Body of pancreas (tissue), 4 donors: Measurements from ENCODE around the gene COL6A2. TPM values are rescaled to one million over a fixed set of nuclear protein-coding genes. Genes with fewer than 3 reads are reported as not detected.

Experiments
- ATAC-seq: fragments of 150-250 bp; one replicate; pipeline ENCODE4 v1.9.1; 2016
- DNase-seq, 4 donors: peaks; one replicate each; pipeline ENCODE4 v3.0.0-alpha.2; 2019
- H3K27ac ChIP-seq, 4 donors: fragments of 200-600 bp; sonication (generic); 1 replicate in 3 of 4; 2 replicates in 1 of 4; pipeline versions ENCODE4 v1.5.1 to v1.6.1; 2016 to 2019; ENCODE audit warnings: mild to moderate bottlenecking in 1 of 4, mixed read lengths in 1 of 4, moderate library complexity in 1 of 4
- H3K27me3 ChIP-seq, 2 donors: fragments of 200-600 bp; sonication (generic); one replicate each; pipeline ENCODE4 v1.6.0; 2016; ENCODE audit warnings: mild to moderate bottlenecking in 1 of 2
- H3K36me3 ChIP-seq, 2 donors: fragments of 200-600 bp; sonication (generic); replicated peaks in 1 of 2; 2 replicates each; pipeline ENCODE4 v1.5.1; 2016; ENCODE audit warnings: low read depth in 2 of 2; ENCODE audit not compliant: insufficient read depth in 1 of 2
- H3K4me1 ChIP-seq: fragments of 200-600 bp; sonication (generic); one replicate; pipeline ENCODE4 v1.6.0; 2016
- H3K4me3 ChIP-seq, 2 donors: fragments of 200-600 bp; sonication (generic); 1 replicate in 1 of 2; 2 replicates in 1 of 2; pipeline ENCODE4 v1.5.1; 2016 to 2019
- H3K9me3 ChIP-seq, 3 donors: fragments of 200-600 bp; sonication (generic); 1 replicate in 2 of 3; 2 replicates in 1 of 3; pipeline ENCODE4 v1.5.1; 2016
- CTCF ChIP-seq, 7 experiments: fragments of 450-650 bp in 4 of 7; fragments of 200-600 bp in 3 of 7; sonication (generic) in 3 of 7; IDR thresholded peaks; one replicate each; pipeline ENCODE4 v1.5.1; 2016 to 2019; ENCODE audit warnings: antibody characterized with exemption in 7 of 7
- POLR2A ChIP-seq, 3 donors: fragments of 450-650 bp; IDR thresholded peaks; one replicate each; pipeline ENCODE4 v1.6.1; 2016; ENCODE audit warnings: antibody characterized with exemption in 3 of 3, mild to moderate bottlenecking in 2 of 3
- WGBS, 2 donors: methylation state at CpG; one replicate each; pipeline ENCODE4 v1.1.5; 2017; 5-methylcytosine and 5-hydroxymethylcytosine counted together
- intact Hi-C: fragments of 100-400 bp; cut with DNase I; formaldehyde crosslinking; loops from one replicate; pipeline ENCODE4 v1.15.1; 2023
- total RNA-seq, 2 donors: library from RNA; depleted of rRNA; stranded (reverse); fragments of >200 nt; gene quantifications; one replicate each; pipeline ENCODE4 v1.1.0, GENCODE V29; 2016

Gene COL6A2
- total RNA-seq, 2 donors from 2014 or later, result 72.1 to 339 TPM

GRCh38 chr21:46054451-46054881 lies 43.4 kb upstream of the COL6A2 start:
- WGBS, 2 donors, result 71 to 73% methylated on average over 12 of the region's 12 CpGs
- no peak for ATAC-seq
- Histone ChIP-seq H3K4me1 (no peaks in the 10 kb centered on the region), H3K27me3 (no peaks in the 10 kb centered on the region), H3K36me3 (no peaks in the 10 kb centered on the region), H3K27ac (no peak overlapping the region), H3K4me3 (no peak overlapping the region), H3K9me3 (no peaks in the 10 kb centered on the region)
- intact Hi-C loops, result no loop called here
- DNase-seq, result no peak
- TF ChIP-seq CTCF (IDR thresholded peaks at IDR 0.05) (no peak), POLR2A (IDR thresholded peaks at IDR 0.05) (no peak)

GRCh38 chr21:46055863-46056281 lies 42.0 kb upstream of the COL6A2 start:
- Histone ChIP-seq H3K9me3 (no peaks in the 10 kb centered on the region), H3K4me1 (no peaks in the 10 kb centered on the region), H3K4me3 (no peak overlapping the region), H3K27me3 (no peaks in the 10 kb centered on the region), H3K27ac (peak overlapping the region in 2 of 4 donors; percentile 37 to 53), H3K36me3 (no peaks in the 10 kb centered on the region)
- peak; percentile 17 for ATAC-seq
- DNase-seq, result no peak
- 72 to 76% methylated on average over 18 to 23 of the region's 23 CpGs for WGBS, 2 donors
- intact Hi-C loops, result no loop called here
- TF ChIP-seq CTCF (IDR thresholded peaks at IDR 0.05), result no peak
- TF ChIP-seq POLR2A (IDR thresholded peaks at IDR 0.05), result no peak

GRCh38 chr21:46056450-46056903 lies 41.4 kb upstream of the COL6A2 start:
- Histone ChIP-seq H3K36me3 (no peaks in the 10 kb centered on the region), H3K4me3 (no peak overlapping the region), H3K4me1 (no peaks in the 10 kb centered on the region), H3K27ac (peak overlapping the region in 2 of 4 donors; percentile 37 to 53), H3K9me3 (no peaks in the 10 kb centered on the region), H3K27me3 (no peaks in the 10 kb centered on the region)
- ATAC-seq, result peak; percentile 55
- TF ChIP-seq POLR2A (IDR thresholded peaks at IDR 0.05) (no peak), CTCF (IDR thresholded peaks at IDR 0.05) (no peak)
- DNase-seq, result peak in 3 of 4 donors; percentile 35 to 49 (median 40)
- intact Hi-C loops, result no loop called here
- 40 to 53% methylated on average over 13 to 26 of the region's 26 CpGs for WGBS, 2 donors

- intact Hi-C loops, result no loop called here
- WGBS, 2 donors, result 43 to 58% methylated on average over 16 to 27 of the region's 27 CpGs
- ATAC-seq, result no peak
- Histone ChIP-seq H3K27ac (peak overlapping the region in 1 of 4 donors; percentile 53), H3K9me3 (no peaks in the 10 kb centered on the region), H3K4me3 (no peak overlapping the region), H3K4me1 (no peaks in the 10 kb centered on the region), H3K36me3 (no peaks in the 10 kb centered on the region), H3K27me3 (no peaks in the 10 kb centered on the region)
- no peak for TF ChIP-seq POLR2A (IDR thresholded peaks at IDR 0.05)
- DNase-seq, result no peak
These were observed 40.7 kb upstream of the COL6A2 start for GRCh38 chr21:46057111-46057709.

GRCh38 chr21:46057710-46058241 lies 40.1 kb upstream of the COL6A2 start:
- 64 to 86% methylated on average over 6 to 23 of the region's 23 CpGs for WGBS, 2 donors
- Histone ChIP-seq H3K4me1 (no peaks in the 10 kb centered on the region), H3K27me3 (no peaks in the 10 kb centered on the region), H3K4me3 (no peak overlapping the region), H3K9me3 (no peaks in the 10 kb centered on the region), H3K36me3 (no peaks in the 10 kb centered on the region), H3K27ac (no peak overlapping the region)
- ATAC-seq (no peak), DNase-seq (no peak)
- intact Hi-C loops, result no loop called here
- TF ChIP-seq CTCF (IDR thresholded peaks at IDR 0.05), result no peak
- TF ChIP-seq POLR2A (IDR thresholded peaks at IDR 0.05), result no peak
